Prostate gland (tissue), 2 donors: ENCODE results near the gene PTPRD. TPM values are rescaled to one million over a fixed set of nuclear protein-coding genes. Genes with fewer than 3 reads are reported as not detected.

Source experiments
- DNase-seq: peaks from one replicate; pipeline ENCODE4 v3.0.0-alpha.2; 2019; ENCODE audit warnings: low spot score
- H3K27ac ChIP-seq, 2 donors: fragments of 200-600 bp; sonication (generic); 2 replicates each; pipeline ENCODE4 v1.5.1; 2017 to 2019
- H3K27me3 ChIP-seq: fragments of 200-600 bp; sonication (generic); replicated peaks from 2 replicates; pipeline ENCODE4 v1.5.1; 2019; ENCODE audit not compliant: insufficient read depth
- H3K36me3 ChIP-seq, 2 donors: fragments of 200-600 bp; sonication (generic); 1 replicate in 1 of 2; 2 replicates in 1 of 2; pipeline versions ENCODE4 v1.5.1 to v1.8.1; 2017 to 2019
- H3K4me1 ChIP-seq: fragments of 200-600 bp; sonication (generic); replicated peaks from 2 replicates; pipeline ENCODE4 v1.5.1; 2019
- H3K4me3 ChIP-seq, 2 donors: fragments of 200-600 bp; sonication (generic); 2 replicates each; pipeline ENCODE4 v1.5.1; 2017 to 2019
- H3K9me3 ChIP-seq: fragments of 200-600 bp; sonication (generic); 2 replicates; pipeline ENCODE4 v1.5.1; 2017
- CTCF ChIP-seq, 4 experiments: fragments of 200-600 bp in 2 of 4; fragments of 450-650 bp in 2 of 4; sonication (generic) in 2 of 4; IDR thresholded peaks; 1 replicate in 3 of 4; 2 replicates in 1 of 4; pipeline ENCODE4 v1.5.1; 2016 to 2019; ENCODE audit warnings: antibody characterized with exemption in 4 of 4, mild to moderate bottlenecking in 2 of 4, moderate library complexity in 2 of 4
- POLR2A ChIP-seq: fragments of 450-650 bp; IDR thresholded peaks from one replicate; pipeline ENCODE4 v1.6.1; 2016; ENCODE audit warnings: antibody characterized with exemption, mild to moderate bottlenecking
- POLR2AphosphoS5 ChIP-seq: sonication (generic); formaldehyde crosslinking; IDR thresholded peaks from one replicate; pipeline ENCODE4 v1.6.1; 2017; ENCODE audit warnings: antibody characterized with exemption
- WGBS: methylation state at CpG from one replicate; pipeline ENCODE4 v1.1.5; 2018; 5-methylcytosine and 5-hydroxymethylcytosine counted together
- intact Hi-C: fragments of 100-400 bp; cut with DNase I; formaldehyde crosslinking; loops from one replicate; pipeline ENCODE4 v1.14.2; 2022
- total RNA-seq, 2 donors: library from RNA; depleted of rRNA; stranded (reverse); fragments of >200 nt; gene quantifications; one replicate each; pipeline ENCODE4 v1.1.0, GENCODE V29; 2016

PTPRD gene
- total RNA-seq, 2 donors from 2014 or later = 5.8 to 23.1 TPM

DNA sequence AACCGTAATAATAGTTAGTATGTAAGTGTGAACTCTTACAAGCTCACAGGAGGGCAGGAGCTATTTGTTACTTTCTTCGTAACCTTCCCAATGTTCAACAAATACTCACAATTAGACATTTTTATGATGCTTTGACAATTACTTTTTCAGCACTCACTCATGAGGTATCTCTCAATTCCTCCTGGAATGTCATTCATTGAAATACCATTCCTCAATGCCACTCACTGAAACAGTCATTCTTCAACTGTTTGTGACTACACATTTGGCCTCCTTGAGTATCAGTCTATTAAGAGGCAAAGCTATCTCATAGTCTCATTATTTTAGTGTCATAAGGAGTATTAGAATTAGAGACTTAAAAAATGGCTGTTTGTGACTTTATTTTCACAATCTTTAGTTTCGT, 2079.1 kb downstream of the PTPRD start:
- Histone ChIP-seq H3K27ac (no peak overlapping the region), H3K9me3 (no peaks in the 10 kb centered on the region), H3K27me3 (no peaks in the 10 kb centered on the region), H3K36me3 (no peaks in the 10 kb centered on the region), H3K4me3 (no peak overlapping the region), H3K4me1 (no peaks in the 10 kb centered on the region)
- 97% methylated on average over 3 of the region's 3 CpGs for WGBS
- intact Hi-C loops = no loop called here
- DNase-seq = no peak
- TF ChIP-seq POLR2A = no peak
- no peak for TF ChIP-seq POLR2AphosphoS5
- no peak for TF ChIP-seq CTCF (IDR thresholded peaks at IDR 0.05)

DNA sequence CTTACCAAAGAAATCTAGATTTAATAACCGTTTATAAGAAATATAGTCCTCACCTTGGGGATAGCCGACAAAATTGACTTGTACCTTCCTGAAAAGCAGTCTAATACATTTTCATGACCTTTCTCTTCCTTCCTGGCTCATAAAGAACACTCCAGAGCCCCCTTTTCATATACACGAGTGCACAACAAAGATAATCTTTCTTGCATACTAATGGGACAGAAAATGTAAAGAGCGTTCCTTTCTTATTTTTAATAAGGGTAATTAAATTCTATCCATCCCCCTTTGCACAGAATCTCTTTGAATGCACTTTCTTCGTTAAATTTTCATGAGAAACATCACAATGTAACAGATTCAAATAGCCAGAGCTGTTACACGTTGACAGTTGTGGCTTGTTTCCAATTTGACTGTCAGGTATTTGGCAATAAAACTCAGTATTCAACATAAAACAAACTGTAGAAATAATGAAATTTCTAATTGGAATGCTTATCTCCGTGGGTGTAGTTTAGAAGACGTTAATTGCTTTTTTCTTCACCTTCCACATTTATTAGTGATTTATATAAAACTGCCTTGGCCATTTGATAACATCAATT, 2080.9 kb downstream of the PTPRD start:
- 44% methylated on average over 8 of the region's 8 CpGs for WGBS
- DNase-seq = no peak

GRCh38 chr9:8521112-8521511, 2091.7 kb downstream of the PTPRD start:
- no peaks in the 10 kb centered on the region for H3K9me3 ChIP-seq
- no peak overlapping the region for H3K27ac ChIP-seq
- intact Hi-C loops = no loop called here
- no peak for DNase-seq
- H3K27me3 ChIP-seq = no peaks in the 10 kb centered on the region
- WGBS = 94% methylated on average over 3 of the region's 3 CpGs
- H3K4me1 ChIP-seq = no peaks in the 10 kb centered on the region
- TF ChIP-seq POLR2A = no peak
- no peak for TF ChIP-seq CTCF (IDR thresholded peaks at IDR 0.05)
- no peak for TF ChIP-seq POLR2AphosphoS5
- no peak overlapping the region for H3K4me3 ChIP-seq
- no peaks in the 10 kb centered on the region for H3K36me3 ChIP-seq

More for the DNA sequence above, 2080.9 kb downstream of the PTPRD start:
- intact Hi-C loops = no loop called here
- no peaks in the 10 kb centered on the region for H3K27me3 ChIP-seq
- no peak overlapping the region for H3K27ac ChIP-seq
- H3K9me3 ChIP-seq = no peaks in the 10 kb centered on the region
- no peaks in the 10 kb centered on the region for H3K4me1 ChIP-seq
- no peak for TF ChIP-seq POLR2AphosphoS5
- H3K4me3 ChIP-seq = no peak overlapping the region
- no peaks in the 10 kb centered on the region for H3K36me3 ChIP-seq

- Histone ChIP-seq H3K27ac (no peak overlapping the region), H3K4me3 (no peak overlapping the region), H3K9me3 (no peaks in the 10 kb centered on the region), H3K4me1 (no peaks in the 10 kb centered on the region), H3K36me3 (no peaks in the 10 kb centered on the region), H3K27me3 (no peaks in the 10 kb centered on the region)
- TF ChIP-seq POLR2A (no peak), POLR2AphosphoS5 (no peak), CTCF (IDR thresholded peaks at IDR 0.05) (no peak)
- intact Hi-C loops = no loop called here
- 54% methylated on average over 2 of the region's 2 CpGs for WGBS
- no peak for DNase-seq
These were observed 2097.1 kb downstream of the PTPRD start for GRCh38 chr9:8515748-8516147.

DNA sequence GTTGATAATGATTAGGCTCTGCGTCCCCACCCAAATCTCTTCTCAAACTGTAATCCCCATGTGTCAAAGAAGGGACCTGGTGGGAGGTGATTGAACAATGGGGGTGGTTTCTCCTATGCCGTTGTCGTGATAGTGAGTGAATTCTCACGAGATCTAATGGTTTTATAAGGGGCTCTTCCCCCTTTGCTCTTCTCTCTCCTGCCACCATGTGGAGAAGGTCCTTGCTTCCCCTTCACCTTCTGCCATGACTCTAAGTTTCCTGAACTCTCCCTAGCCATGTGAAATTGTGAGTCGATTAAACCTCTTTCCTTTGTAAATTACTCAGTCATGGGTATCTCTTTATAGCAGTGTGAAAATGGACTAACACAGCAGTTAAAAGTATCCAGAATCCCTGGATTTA, 2098.0 kb downstream of the PTPRD start:
- no peak for TF ChIP-seq CTCF (IDR thresholded peaks at IDR 0.05)
- no peak for TF ChIP-seq POLR2AphosphoS5
- TF ChIP-seq POLR2A = no peak
- H3K27me3 ChIP-seq = no peaks in the 10 kb centered on the region
- no peaks in the 10 kb centered on the region for H3K9me3 ChIP-seq
- no peaks in the 10 kb centered on the region for H3K4me1 ChIP-seq
- no peak for DNase-seq
- intact Hi-C loops = no loop called here
- 94% methylated on average over 5 of the region's 5 CpGs for WGBS
- no peak overlapping the region for H3K4me3 ChIP-seq
- no peak overlapping the region for H3K27ac ChIP-seq
- no peaks in the 10 kb centered on the region for H3K36me3 ChIP-seq
